Stimulated activated CD8-positive, alpha-beta memory T cell treated with anti-CD3 and anti-CD28 coated beads, Interleukin-7, amount 100 ng/mL, for 4 hours (primary cell): ENCODE results near the gene CCT8.
"Not testable (repeated sequence)": the region's sequence is repeated elsewhere in the genome, so short reads cannot be mapped to it uniquely, and the experiment has no call there.

ENCODE experiments used
- DNase-seq, 2 donors: peaks; one replicate each; pipeline ENCODE4 v3.0.0-alpha.2; 2020; ENCODE audit warnings: low read depth in 2 of 2

CCT8 gene

DNA sequence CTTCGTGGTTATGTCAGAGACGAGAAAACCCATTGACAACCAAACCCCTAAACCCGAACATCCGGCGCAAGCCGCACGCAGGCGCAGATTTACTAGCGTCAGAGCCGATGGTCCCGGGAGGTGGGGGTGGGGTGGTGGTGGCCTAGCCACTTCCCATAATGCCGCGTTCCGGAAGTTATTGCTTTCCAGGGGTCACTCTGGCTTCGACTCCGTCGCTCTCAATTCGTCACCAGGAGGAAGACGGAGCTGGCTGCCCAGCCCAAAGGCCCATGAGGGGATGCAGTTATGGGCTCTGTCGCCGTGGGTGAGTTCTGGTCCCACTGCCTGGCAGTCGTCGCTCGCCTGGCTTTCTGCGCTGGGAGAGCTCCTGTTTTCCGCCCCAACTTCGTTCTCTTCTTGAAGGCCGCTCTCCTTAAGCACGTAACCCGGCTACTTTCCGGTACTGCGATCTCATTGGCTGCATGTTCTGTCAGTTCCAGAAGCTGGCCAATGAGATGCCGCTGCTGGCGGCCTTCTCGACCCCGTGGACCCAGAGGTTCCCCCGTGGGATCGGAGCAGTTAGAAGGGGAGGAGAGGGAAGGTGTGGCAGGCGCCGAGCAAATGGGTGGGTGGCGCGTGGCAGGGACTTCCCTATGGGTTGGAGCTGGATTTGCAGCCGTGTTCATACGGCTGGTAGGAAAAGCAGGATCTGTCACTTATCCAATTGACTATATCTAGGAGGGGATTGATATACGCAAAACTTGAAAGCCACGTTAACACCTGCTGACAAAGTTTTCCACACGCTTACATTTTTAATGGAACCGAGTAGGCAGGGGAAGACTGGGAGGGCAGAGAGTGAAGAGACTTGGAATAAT is 48.7 kb downstream of the CCT8 start, which contains the start of gene USP16:
Gene USP16, plus strand, starts transcription at position 195 of the 854 bp plus-strand sequence. CDS start 3,246 bp downstream, outside the sequence.
- peak; percentile 89 to 92 for DNase-seq

DNA sequence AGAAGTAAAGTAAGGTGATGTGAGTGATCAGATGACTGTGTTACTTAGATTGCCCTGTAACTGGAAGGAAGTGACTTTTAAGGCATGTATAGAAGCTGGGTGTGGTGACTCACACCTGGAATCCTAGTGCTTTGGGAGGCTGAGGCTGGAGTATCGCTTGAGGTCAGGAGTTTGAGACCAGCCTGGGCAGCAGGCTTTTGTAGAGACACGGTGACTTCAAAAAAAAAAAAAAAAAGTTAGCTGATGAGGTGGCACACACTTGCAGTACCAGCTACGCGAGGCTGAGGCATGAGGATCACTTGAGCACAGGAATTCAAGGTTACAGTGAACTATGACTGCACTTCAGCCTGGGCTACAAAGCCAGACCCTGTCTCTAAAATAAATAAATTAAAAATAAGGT is 51.3 kb downstream of the CCT8 start:
- DNase-seq = no peak

- DNase-seq = no peak
Observed at GRCh38 chr21:29018540-29018939, 54.9 kb downstream of the CCT8 start.

DNA sequence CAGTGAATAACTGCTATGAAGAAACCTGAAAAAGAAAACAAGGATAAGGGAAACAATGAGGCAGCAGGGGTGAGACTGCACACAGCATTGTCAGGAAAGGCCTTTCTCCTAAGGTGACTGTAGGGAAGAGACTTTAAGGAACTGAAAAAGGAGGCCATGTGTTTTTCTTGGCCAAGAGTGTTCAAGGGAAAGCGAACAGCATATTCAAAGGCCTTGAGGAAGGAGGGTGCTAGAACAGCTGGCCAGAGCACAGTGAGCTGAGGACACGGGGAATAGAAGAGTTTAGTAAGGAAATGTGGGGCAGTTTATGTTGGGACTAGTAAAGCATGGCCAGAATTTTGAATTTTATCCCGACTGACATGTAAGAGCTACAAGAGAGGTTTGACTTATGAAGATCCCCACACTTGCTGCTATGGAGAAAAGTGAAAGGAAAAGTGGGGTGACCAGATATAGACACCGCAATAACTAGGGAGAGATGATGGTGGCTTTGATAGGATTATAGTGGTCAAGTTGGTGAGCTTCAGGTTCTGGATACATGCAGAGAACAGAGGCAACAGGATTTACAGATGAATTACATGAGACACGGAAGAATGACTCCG is 55.7 kb downstream of the CCT8 start:
- DNase-seq = no peak

GRCh38 chr21:29011236-29011635 is 62.2 kb downstream of the CCT8 start:
- not testable (repeated sequence) for DNase-seq

DNA sequence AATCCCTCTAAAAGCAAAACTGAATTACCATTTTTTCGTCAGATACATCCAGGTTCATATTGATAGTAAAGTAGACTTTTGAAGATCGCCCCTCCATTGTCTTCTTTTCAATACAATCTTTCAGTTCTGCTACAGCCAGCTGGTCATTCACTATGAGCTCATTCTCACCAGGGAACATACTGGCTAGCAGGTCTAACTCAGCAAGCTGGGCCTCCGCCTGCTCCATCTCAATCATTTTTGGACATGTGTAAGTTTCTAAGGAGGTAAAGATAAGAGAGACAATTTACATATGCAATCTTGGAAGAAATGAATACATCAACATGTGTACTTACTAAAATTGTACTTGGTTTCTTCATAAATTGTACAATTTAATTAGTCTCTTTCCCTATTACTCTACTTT is 65.1 kb downstream of the CCT8 start:
- no peak for DNase-seq

DNA sequence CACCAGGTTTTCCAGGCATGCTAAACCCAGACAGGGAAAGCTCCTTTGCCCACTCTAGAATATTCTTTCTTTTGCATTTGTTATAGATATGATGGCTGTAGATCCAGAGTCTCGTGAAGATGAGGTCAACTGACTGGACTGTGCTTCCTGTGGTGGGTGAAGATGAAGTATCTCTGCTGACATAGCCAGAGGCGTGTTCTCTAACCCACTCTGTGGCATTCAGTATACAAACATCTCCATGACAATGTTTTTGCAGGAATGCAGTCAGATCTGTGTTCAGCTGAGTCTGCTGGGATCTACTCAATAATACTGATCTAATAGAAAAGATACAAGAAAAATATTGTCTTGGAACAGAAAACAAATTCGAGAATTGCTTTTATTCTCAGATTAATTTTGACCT is 65.6 kb downstream of the CCT8 start:
- no peak for DNase-seq

DNA sequence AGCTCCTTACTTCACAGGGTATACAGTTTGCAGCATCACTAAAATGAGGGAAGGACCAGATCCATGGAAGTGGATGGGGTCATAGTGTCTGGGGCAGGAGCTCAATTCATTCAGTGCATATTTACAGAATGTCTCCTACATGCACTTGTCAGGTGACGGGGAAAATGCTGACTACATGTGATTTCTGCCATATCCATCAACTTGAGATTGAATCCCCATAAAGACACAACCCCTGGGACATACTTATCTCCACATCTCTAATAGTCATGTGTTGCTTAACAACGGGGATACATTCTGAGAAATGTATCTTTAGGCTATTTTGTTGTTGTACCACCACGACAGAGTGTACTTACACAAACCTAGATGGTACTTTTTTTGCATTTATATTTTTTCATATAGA is 66.3 kb downstream of the CCT8 start:
- no peak for DNase-seq
